Stimulated activated CD4-positive, alpha-beta T cell treated with anti-CD3 and anti-CD28 coated beads, TNF-alpha, amount 100 ng/mL, for 48 hours (primary cell): ENCODE data around the gene RNU2-63P.
"Not testable (repeated sequence)": the region's sequence is repeated elsewhere in the genome, so short reads cannot be mapped to it uniquely, and the experiment has no call there.

Source experiments
- DNase-seq, 3 donors: peaks; one replicate each; pipeline ENCODE4 v3.0.0-alpha.2; 2020; ENCODE audit warnings: low read depth in 3 of 3

The RNU2-63P gene

GRCh38 chr2:88016086-88016959, at the start of gene RNU2-63P:
Gene RNU2-63P, minus strand, starts transcription at chr2:88016547.
- peak; percentile 56 to 72 (median 58) for DNase-seq

DNA sequence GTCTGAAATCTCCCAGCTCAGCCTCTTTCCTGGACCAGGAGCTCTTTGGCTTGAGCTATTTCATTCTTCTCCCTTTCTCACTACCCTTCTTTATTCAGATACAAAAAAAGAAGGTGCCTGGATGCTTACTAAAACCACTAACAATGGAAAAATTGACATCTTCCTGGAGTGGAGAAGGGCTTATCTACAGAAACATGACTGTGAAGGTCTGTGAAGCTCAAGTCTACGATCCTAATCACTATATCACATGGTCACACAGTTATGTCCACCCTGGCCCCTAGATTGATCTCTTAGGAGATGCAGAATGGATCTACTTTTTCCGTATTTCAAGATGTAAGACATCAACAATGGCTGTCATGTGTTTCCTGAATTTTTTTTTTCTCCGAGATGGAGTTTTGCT, 44.9 kb upstream of the RNU2-63P start:
- DNase-seq = no peak

DNA sequence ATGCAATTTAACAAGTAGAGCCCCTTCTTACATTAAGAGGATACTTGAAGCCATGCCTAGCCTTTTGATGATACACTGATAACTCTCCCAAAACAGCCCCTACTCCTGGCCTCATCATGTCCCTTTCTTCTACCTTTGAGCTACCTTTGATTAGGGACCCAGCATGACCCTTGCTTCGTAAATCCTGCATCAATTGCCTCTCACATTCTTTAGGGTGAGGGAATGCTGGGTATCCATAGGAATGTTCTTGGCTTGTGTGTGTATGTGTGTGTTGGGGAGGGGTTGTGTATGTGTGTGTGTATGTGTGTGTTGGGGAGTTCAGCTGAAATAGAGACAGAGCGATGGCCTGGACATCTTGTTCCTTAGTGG, 44.5 kb upstream of the RNU2-63P start:
- no peak for DNase-seq

DNA sequence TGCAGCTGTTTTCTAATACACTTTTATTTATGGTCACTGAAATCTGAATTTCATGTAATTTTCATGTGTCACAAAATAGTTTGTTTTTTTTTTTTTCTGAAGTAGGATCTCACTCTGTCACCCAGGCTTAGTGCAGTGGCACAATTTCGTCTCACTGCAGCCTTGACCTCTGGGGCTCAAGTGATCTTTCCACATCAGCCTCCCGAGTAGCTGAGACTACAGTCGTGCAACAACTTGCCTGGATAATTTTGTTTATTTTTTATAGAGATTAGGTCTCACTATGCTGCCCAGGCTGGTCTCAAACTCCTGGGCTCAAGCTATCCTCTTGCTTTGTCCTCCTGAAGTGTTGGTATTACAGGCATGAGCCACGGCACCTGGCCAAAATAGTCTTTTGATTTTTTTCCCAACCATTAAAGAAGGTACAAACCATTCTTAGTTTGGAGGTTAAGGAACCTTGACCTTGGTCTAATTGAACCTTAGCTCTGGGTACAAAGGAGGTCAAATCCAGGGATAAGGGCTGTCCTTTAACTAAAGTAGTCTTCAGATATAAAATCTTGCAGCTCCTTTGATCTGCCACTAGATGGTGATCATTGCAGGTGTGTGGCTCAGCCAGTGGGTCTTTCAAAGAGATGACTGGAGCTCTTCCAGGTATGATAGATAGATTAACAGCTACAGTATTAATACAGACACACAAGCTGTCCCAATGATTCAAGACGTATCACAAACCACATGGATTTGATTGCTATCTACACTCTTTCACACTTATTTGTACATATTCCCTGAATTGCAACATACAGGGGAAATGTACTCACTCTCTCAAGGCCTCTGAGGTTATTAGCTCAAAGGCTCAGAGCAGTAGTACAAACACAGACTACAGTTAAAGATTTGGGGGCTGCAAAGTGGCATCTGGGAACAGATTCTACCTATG, 43.9 kb upstream of the RNU2-63P start:
- DNase-seq = no peak

- no peak for DNase-seq
Measured at GRCh38 chr2:88058191-88058590, 41.8 kb upstream of the RNU2-63P start.

GRCh38 chr2:88057437-88057844, 41.1 kb upstream of the RNU2-63P start:
- no peak for DNase-seq

- peak; percentile 80 to 89 (median 87) for DNase-seq
Measured at GRCh38 chr2:88055371-88056128, 39.2 kb upstream of the RNU2-63P start, which contains the start of gene KRCC1. Gene KRCC1, minus strand, starts transcription at chr2:88055783. Its CDS starts 27,220 bp downstream, at chr2:88028563.

GRCh38 chr2:88054782-88055370, 38.5 kb upstream of the RNU2-63P start:
- DNase-seq = no peak

DNA sequence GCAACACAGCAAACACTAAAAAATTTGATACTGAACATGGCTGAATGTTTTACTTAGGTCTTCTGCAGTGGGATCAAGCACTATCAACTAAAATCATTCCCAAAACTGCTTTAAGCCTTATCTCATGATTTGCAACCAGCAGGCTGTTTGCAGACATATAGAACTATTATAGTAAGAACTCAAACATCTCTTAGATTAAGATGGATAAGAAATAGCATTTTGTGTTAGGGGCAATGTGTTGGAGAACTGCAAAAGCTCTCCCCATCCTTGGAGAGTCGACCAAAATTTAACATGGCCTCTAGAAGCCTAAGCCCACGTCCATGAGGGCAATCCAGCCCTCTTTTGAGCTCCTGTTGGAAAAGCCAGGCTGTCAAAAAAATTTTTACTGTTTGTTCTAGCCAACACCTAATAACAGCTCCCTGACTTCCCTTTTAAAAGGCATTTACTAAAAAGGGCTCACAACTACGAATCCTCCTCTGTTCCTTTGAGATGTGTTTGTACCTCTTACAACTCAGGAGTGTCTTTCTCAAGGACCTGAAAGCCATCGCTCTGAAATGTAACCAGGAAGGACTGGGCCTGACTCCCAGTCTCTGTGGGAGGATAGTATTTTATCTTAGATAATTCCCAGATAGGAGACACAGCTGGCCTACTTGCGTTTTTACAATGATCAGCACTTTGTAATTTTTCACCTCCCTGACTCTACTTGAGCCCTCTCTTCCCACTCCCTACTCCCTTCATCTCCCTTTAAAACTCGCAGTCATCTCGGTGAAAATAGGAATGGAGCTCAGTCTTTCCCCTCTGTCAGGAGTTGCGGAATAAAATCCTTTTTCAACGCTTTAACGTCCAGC, 37.8 kb upstream of the RNU2-63P start:
- DNase-seq = no peak

GRCh38 chr2:88053296-88053695, 36.9 kb upstream of the RNU2-63P start:
- DNase-seq = no peak

GRCh38 chr2:88051792-88052191, 35.4 kb upstream of the RNU2-63P start:
- no peak for DNase-seq

GRCh38 chr2:88049622-88050021, 33.3 kb upstream of the RNU2-63P start:
- DNase-seq = no peak

GRCh38 chr2:88048541-88048940, 32.2 kb upstream of the RNU2-63P start:
- no peak for DNase-seq

- not testable (repeated sequence) for DNase-seq
Measured at GRCh38 chr2:88045561-88045960, 29.2 kb upstream of the RNU2-63P start.

DNA sequence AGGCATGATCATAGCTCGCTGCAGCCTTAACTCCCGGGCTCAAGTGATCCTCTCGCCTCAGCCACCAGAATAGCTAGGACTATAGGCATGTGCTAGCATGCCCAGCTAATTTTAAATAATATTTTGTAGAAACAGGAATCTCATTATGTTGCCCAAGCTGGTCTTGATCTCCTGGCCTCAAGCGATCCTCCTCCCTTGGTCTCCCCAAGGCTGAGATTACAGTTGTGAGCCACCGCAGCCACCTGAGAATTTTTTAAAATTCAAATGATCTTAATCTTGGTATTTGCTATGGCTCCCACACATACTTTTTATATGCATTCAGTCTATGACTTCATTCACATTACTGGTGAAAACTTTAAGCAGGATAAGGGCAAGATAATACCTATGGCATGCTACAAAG, 26.1 kb upstream of the RNU2-63P start:
- DNase-seq = no peak

GRCh38 chr2:88038263-88039105, 22.1 kb upstream of the RNU2-63P start:
- DNase-seq = no peak

DNA sequence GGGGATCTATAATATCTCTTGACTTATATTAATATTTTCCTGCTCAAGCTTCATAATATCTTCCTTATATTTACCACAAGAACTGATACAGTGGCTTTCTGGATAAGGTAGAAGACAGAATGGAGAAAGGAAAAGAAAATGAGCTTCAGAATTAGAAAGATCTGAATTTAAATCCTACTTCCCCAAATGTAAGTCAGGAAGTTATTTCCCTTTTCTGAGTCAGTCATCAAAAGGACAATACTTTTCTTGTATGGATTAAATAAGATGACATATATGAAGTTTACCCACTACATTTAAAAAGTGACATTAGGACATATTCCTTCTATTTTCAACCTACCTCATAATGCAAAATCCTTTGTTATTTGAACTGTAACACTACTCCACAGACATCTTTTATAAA, 20.3 kb upstream of the RNU2-63P start:
- no peak for DNase-seq

DNA sequence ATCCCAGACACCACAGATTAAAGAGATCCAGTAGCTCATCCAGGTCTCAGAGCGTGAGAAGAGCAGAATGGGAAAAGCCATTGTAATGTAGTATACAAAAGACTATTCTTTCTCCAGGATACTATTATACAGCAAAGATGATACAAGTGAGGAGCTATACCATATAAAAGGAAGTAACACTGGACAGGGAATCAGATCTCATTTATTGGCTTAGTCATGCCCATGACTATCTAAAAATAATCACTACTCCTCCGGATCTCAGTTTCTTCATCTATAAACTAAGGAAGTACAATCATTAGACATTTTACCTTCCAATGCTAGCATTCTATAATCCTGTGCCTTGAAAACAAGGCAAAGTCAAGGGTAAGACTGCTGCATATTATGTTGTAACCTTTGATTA, 19.8 kb upstream of the RNU2-63P start:
- DNase-seq = no peak

- no peak for DNase-seq
Measured at GRCh38 chr2:88032070-88032702, 15.8 kb upstream of the RNU2-63P start.
